Uterus (tissue), 4 donors: ENCODE results near the gene ADAMTS12. TPM values are rescaled to one million over a fixed set of nuclear protein-coding genes. Genes with fewer than 3 reads are reported as not detected.

Experiments used
- DNase-seq, 2 donors: peaks; one replicate each; pipeline ENCODE4 v3.0.0-alpha.2; 2019 to 2020
- H3K27ac ChIP-seq, 2 donors: fragments of 200-600 bp; sonication (generic); 1 replicate in 1 of 2; 2 replicates in 1 of 2; pipeline ENCODE4 v1.5.1; 2016 to 2018
- H3K27me3 ChIP-seq, 2 donors: fragments of 200-600 bp; sonication (generic); one replicate each; pipeline ENCODE4 v1.5.1; 2018 to 2019; ENCODE audit warnings: control low read depth in 1 of 2
- H3K36me3 ChIP-seq, 2 donors: fragments of 200-600 bp; sonication (generic); one replicate each; pipeline ENCODE4 v1.5.1; 2019; ENCODE audit warnings: control low read depth in 1 of 2
- H3K4me1 ChIP-seq, 2 donors: fragments of 200-600 bp; sonication (generic); one replicate each; pipeline ENCODE4 v1.5.1; 2018 to 2019; ENCODE audit warnings: control low read depth in 1 of 2
- H3K4me3 ChIP-seq, 2 donors: fragments of 200-600 bp; sonication (generic); 1 replicate in 1 of 2; 2 replicates in 1 of 2; pipeline ENCODE4 v1.5.1; 2018 to 2019; ENCODE audit warnings: mild to moderate bottlenecking in 1 of 2
- H3K9me3 ChIP-seq, 2 donors: fragments of 200-600 bp; sonication (generic); one replicate each; pipeline ENCODE4 v1.5.1; 2019; ENCODE audit warnings: control low read depth in 1 of 2
- POLR2A ChIP-seq, 2 donors: fragments of 450-650 bp; IDR thresholded peaks; one replicate each; pipeline ENCODE4 v1.6.1; 2016; ENCODE audit warnings: antibody characterized with exemption in 2 of 2, mild to moderate bottlenecking in 1 of 2, moderate library complexity in 1 of 2
- intact Hi-C: fragments of 100-400 bp; cut with DNase I; formaldehyde crosslinking; loops from one replicate; pipeline ENCODE4 v1.15.1; 2023; ENCODE audit warnings: low total_unique reads
- total RNA-seq, 4 donors: library from RNA; depleted of rRNA in 3 of 4; stranded (reverse); fragments of >200 nt in 3 of 4; gene quantifications; one replicate each; pipeline versions ENCODE4 v1.1.0 to v1.2.4, GENCODE V29; 2014 to 2023
- TF ChIP-seq, protein P1 (sequence below), 4 experiments: fragments of 200-600 bp in 2 of 4; fragments of 450-650 bp in 2 of 4; sonication (generic) in 2 of 4; IDR thresholded peaks; one replicate each; pipeline ENCODE4 v1.5.1; 2016 to 2019; ENCODE audit warnings: antibody characterized with exemption in 4 of 4, mild to moderate bottlenecking in 2 of 4, moderate library complexity in 1 of 4
- donor health status: DM: yes; HTN: yes; CAD: no.

Gene ADAMTS12
- total RNA-seq, 4 donors from 2014 or later: 0.51 to 37.5 (median 15.6) TPM

DNA sequence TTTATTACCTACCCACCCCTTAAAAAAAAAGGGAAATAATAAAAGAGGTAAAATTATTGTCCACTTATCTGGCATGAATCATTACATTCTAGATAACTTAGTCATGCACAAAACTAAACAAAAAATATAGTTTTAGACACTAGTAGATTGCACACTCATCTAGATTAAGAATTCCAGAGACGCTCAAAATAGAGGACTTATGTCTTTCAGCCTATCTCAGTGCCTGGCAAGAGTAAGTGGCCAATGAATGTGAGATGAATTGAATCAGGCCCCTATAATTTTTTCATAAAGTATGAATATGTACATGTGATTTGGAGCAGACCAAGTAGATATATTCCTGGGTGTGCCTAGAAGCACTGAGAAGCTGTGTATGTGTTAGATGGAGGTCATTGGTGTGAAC is 42.4 kb upstream of the ADAMTS12 start:
- Histone ChIP-seq H3K4me1 (peaks cover 0 to 7% of the 10 kb centered on the region in 2 donors), H3K9me3 (no peaks in the 10 kb centered on the region), H3K4me3 (no peak overlapping the region), H3K36me3 (no peaks in the 10 kb centered on the region), H3K27ac (no peak overlapping the region), H3K27me3 (peaks cover 8 to 23% of the 10 kb centered on the region in 2 donors)
- intact Hi-C loops: loop anchor here (10.0 kb wide), 1 partner anchor 489 kb away; the partner anchor contains the start of gene TARS1
- TF ChIP-seq POLR2A (IDR thresholded peaks at IDR 0.05): no peak
- TF ChIP-seq, protein P1, sequence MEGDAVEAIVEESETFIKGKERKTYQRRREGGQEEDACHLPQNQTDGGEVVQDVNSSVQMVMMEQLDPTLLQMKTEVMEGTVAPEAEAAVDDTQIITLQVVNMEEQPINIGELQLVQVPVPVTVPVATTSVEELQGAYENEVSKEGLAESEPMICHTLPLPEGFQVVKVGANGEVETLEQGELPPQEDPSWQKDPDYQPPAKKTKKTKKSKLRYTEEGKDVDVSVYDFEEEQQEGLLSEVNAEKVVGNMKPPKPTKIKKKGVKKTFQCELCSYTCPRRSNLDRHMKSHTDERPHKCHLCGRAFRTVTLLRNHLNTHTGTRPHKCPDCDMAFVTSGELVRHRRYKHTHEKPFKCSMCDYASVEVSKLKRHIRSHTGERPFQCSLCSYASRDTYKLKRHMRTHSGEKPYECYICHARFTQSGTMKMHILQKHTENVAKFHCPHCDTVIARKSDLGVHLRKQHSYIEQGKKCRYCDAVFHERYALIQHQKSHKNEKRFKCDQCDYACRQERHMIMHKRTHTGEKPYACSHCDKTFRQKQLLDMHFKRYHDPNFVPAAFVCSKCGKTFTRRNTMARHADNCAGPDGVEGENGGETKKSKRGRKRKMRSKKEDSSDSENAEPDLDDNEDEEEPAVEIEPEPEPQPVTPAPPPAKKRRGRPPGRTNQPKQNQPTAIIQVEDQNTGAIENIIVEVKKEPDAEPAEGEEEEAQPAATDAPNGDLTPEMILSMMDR (IDR thresholded peaks at IDR 0.05): no peak
- no peak for DNase-seq

DNA sequence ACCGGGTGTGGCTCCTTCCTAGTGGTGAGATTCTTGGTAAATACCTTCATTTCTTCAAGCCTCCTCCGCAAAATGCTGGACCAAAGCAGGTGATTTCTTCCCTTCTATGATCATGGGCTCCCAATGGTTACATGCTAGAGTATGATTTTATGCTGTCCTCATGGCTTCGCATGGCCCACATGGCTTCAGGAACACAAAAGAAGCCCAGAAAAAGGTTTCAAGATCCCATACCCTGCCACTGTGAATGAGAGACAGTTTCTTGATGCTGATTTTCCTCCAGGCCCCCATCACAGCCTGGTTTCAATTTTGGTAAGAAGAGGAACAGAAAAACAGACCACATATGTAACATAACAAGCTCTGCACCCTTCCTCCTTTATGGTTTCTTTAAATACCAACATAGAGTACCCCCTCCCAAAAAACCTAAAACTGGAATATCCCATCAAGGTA is 42.0 kb upstream of the ADAMTS12 start:
- no peaks in the 10 kb centered on the region for H3K9me3 ChIP-seq
- intact Hi-C loops: loop anchor here (10.0 kb wide), 1 partner anchor 489 kb away; the partner anchor contains the start of gene TARS1

GRCh38 chr5:33931136-33931535 is 39.3 kb upstream of the ADAMTS12 start:
- Histone ChIP-seq H3K4me1 (no peaks in the 10 kb centered on the region), H3K4me3 (no peak overlapping the region), H3K36me3 (no peaks in the 10 kb centered on the region), H3K27me3 (peaks cover 0 to 5% of the 10 kb centered on the region in 2 donors), H3K9me3 (no peaks in the 10 kb centered on the region), H3K27ac (no peak overlapping the region)
- intact Hi-C loops: loop anchor here (10.0 kb wide), 1 partner anchor 486 kb away; the partner anchor contains the start of gene TARS1
- TF ChIP-seq, protein P1 (IDR thresholded peaks at IDR 0.05): no peak
- TF ChIP-seq POLR2A (IDR thresholded peaks at IDR 0.05): no peak
- no peak for DNase-seq

More for the DNA sequence above, 42.0 kb upstream of the ADAMTS12 start:
- no peaks in the 10 kb centered on the region for H3K36me3 ChIP-seq
- no peak overlapping the region for H3K27ac ChIP-seq
- H3K4me1 ChIP-seq: peaks cover 0 to 7% of the 10 kb centered on the region in 2 donors
- DNase-seq: no peak
- TF ChIP-seq, protein P1 (IDR thresholded peaks at IDR 0.05): no peak
- TF ChIP-seq POLR2A (IDR thresholded peaks at IDR 0.05): no peak
- peaks cover 8 to 22% of the 10 kb centered on the region in 2 donors for H3K27me3 ChIP-seq
- no peak overlapping the region for H3K4me3 ChIP-seq

DNA sequence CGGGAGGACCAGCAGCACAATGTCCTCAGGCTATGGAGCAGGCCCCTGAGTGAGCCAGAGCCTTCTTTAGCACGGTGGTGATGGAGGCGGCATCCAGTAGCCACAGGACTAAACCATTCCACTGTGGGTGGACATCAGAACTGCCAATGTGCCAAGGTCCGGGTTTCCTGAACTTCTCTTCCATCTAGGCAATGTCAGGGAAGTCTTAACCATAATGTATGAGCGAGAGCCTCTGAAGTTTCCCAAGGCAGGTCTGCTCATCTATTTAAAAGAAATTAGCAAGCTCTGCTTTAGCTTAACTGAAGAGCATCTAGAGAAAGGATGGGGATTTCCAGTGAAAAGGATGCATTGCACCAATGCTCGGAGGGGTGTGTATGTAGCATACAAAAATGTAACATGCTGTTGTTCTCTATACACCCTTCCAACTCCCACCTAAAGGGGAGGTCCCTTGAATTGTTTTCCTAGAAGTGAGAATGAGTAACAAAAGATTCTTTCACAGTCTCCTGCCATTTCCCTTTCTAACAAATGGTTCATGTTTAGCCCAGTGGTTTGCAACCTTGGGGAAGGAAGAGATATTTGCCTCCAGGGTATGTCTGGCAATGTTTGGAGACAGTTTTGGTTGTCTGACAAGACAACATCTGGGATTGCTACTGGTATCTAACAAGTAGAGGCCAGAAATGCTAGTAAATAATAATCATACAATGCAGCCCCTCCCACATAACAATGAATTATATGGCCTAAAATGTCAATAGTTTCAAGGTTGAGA is 38.3 kb upstream of the ADAMTS12 start:
- no peak for DNase-seq
- H3K27me3 ChIP-seq: peaks cover 0 to 3% of the 10 kb centered on the region in 2 donors
- H3K9me3 ChIP-seq: no peaks in the 10 kb centered on the region
- intact Hi-C loops: loop anchor here (10.0 kb wide), 1 partner anchor 485 kb away; the partner anchor contains the start of gene TARS1
- H3K27ac ChIP-seq: no peak overlapping the region
- H3K4me1 ChIP-seq: no peaks in the 10 kb centered on the region
- H3K36me3 ChIP-seq: no peaks in the 10 kb centered on the region
- H3K4me3 ChIP-seq: no peak overlapping the region
- no peak for TF ChIP-seq POLR2A (IDR thresholded peaks at IDR 0.05)

GRCh38 chr5:33928283-33928682 is 36.5 kb upstream of the ADAMTS12 start:
- Histone ChIP-seq H3K4me3 (no peak overlapping the region), H3K27me3 (no peaks in the 10 kb centered on the region), H3K4me1 (no peaks in the 10 kb centered on the region), H3K36me3 (no peaks in the 10 kb centered on the region), H3K9me3 (no peaks in the 10 kb centered on the region), H3K27ac (no peak overlapping the region)
- TF ChIP-seq, protein P1 (IDR thresholded peaks at IDR 0.05): no peak
- no peak for TF ChIP-seq POLR2A (IDR thresholded peaks at IDR 0.05)
- DNase-seq: no peak
- intact Hi-C loops: no loop called here
